GM12878 (cell line): ENCODE results near the gene CELSR1. TPM values are rescaled to one million over a fixed set of nuclear protein-coding genes. Genes with fewer than 3 reads are reported as not detected.

ENCODE experiments used
- ATAC-seq: fragments of 200-7000 bp; cut with Tn5 transposase; 3 replicates; pipeline ENCODE4 v1.9.1; 2020; ENCODE audit warnings: mild to moderate bottlenecking, moderate library complexity
- BruUV-seq: library from RNA; stranded (reverse); fragments of 400-500 nt; replicated peaks from 2 replicates; lab custom pipeline; 2021; lab: Mats Ljungman, UMichigan
- CTCF ChIA-PET: fragments of 300-600 bp; sonication (Branson Sonifier 250); formaldehyde crosslinking; extraction: SDS; loops from one replicate; lab custom pipeline; 2021; ENCODE audit warnings: inconsistent platforms; lab: Yijun Ruan, JAX
- POLR2A ChIA-PET: fragments of 350-600 bp; formaldehyde crosslinking; extraction: SDS; loops from one replicate; lab custom pipeline; 2021; ENCODE audit warnings: inconsistent platforms; lab: Charles Lee
- RAD21 ChIA-PET: fragments of 300-600 bp; sonication (Branson Sonifier 250); formaldehyde crosslinking; loops from one replicate; lab custom pipeline; 2023; ENCODE audit warnings: antibody characterized with exemption; ENCODE audit not compliant: unreplicated experiment; lab: Charles Lee
- SMC1A ChIA-PET: fragments of 300-600 bp; sonication (Branson Sonifier 250); formaldehyde crosslinking; loops from one replicate; lab custom pipeline; 2023; ENCODE audit not compliant: unreplicated experiment, uncharacterized antibody; lab: Charles Lee
- DNase-seq: peaks from one replicate; pipeline ENCODE4 v3.0.0-alpha.2; 2011; ENCODE audit warnings: low read depth, low spot score
- FAIRE-seq: peaks from 3 replicates; lab custom pipeline; 2011; peaks lifted over from hg19 to GRCh38; lab: Jason Lieb, UNC
- H2AFZ ChIP-seq: 2 replicates; pipeline ENCODE4 v1.6.0; 2011; ENCODE audit warnings: low read depth, low read length, control low read depth; ENCODE audit not compliant: control insufficient read depth
- H3K27ac ChIP-seq: 2 replicates; pipeline ENCODE4 v1.5.1; 2011; ENCODE audit warnings: control low read depth; ENCODE audit not compliant: control insufficient read depth, insufficient read depth
- H3K27me3 ChIP-seq, 2 experiments: replicated peaks in 1 of 2; 2 replicates each; pipeline versions ENCODE4 v1.6.0 to v1.6.1; 2011; ENCODE audit warnings: low read length in 1 of 2; ENCODE audit not compliant: control insufficient read depth in 2 of 2, insufficient read depth in 2 of 2
- H3K36me3 ChIP-seq, 2 experiments: 2 replicates each; pipeline ENCODE4 v1.5.1; 2011; ENCODE audit warnings: low read length in 1 of 2; ENCODE audit not compliant: control insufficient read depth in 2 of 2, insufficient read depth in 2 of 2
- H3K4me1 ChIP-seq: 2 replicates; pipeline ENCODE4 v1.6.1; 2011; ENCODE audit warnings: mild to moderate bottlenecking, low read length, moderate library complexity, mixed read lengths; ENCODE audit not compliant: control insufficient read depth, insufficient read depth
- H3K4me2 ChIP-seq: 2 replicates; pipeline ENCODE4 v1.6.0; 2011; ENCODE audit warnings: control low read depth; ENCODE audit not compliant: control insufficient read depth, insufficient read depth
- H3K4me3 ChIP-seq: fragments of 200-600 bp; sonication (generic); 2 replicates; pipeline ENCODE4 v1.5.1; 2016
- H3K79me2 ChIP-seq: 2 replicates; pipeline ENCODE4 v1.6.0; 2011; ENCODE audit warnings: low read length; ENCODE audit not compliant: control insufficient read depth, insufficient read depth
- H3K9ac ChIP-seq: 2 replicates; pipeline ENCODE4 v1.8.0; 2011; ENCODE audit warnings: low read length, control low read depth, mixed read lengths; ENCODE audit not compliant: control insufficient read depth, insufficient read depth
- H3K9me3 ChIP-seq: replicated peaks from 3 replicates; pipeline ENCODE4 v1.5.1; 2011; ENCODE audit warnings: mild to moderate bottlenecking, low read length; ENCODE audit not compliant: control insufficient read depth, insufficient read depth
- H4K20me1 ChIP-seq: 2 replicates; pipeline ENCODE4 v1.6.0; 2011; ENCODE audit not compliant: control insufficient read depth, insufficient read depth
- FOXK2 ChIP-seq: fragments of 450-650 bp; IDR thresholded peaks from 2 replicates; pipeline ENCODE4 v1.6.1; 2017; ENCODE audit warnings: mild to moderate bottlenecking, moderate library complexity
- HDAC2 ChIP-seq: fragments of 200-600 bp; sonication (generic); IDR thresholded peaks from 2 replicates; pipeline ENCODE4 v1.6.1; 2017
- KDM1A ChIP-seq: fragments of 200-600 bp; sonication (generic); IDR thresholded peaks from 2 replicates; pipeline ENCODE4 v1.6.1; 2016; ENCODE audit warnings: borderline replicate concordance
- NR2C2 ChIP-seq: IDR thresholded peaks from 2 replicates; pipeline ENCODE4 v1.6.1; 2011; ENCODE audit warnings: borderline replicate concordance, low read depth; ENCODE audit not compliant: control insufficient read depth, insufficient read length
- PAX8 ChIP-seq: fragments of 450-650 bp; IDR thresholded peaks from 2 replicates; pipeline ENCODE4 v1.6.1; 2017; ENCODE audit warnings: mild to moderate bottlenecking, moderate library complexity
- POLR2AphosphoS2 ChIP-seq: IDR thresholded peaks from 2 replicates; pipeline ENCODE4 v1.6.1; 2011; ENCODE audit warnings: low read depth, mild to moderate bottlenecking, low read length, improper control_type of control experiment, moderate library complexity
- RAD51 ChIP-seq: fragments of 450-650 bp; IDR thresholded peaks from 2 replicates; pipeline ENCODE4 v1.6.1; 2016; ENCODE audit warnings: moderate library complexity, mild to moderate bottlenecking, inconsistent platforms
- TCF7 ChIP-seq: IDR thresholded peaks from 2 replicates; pipeline ENCODE4 v1.6.1; 2014; ENCODE audit warnings: antibody characterized with exemption, borderline replicate concordance
- USF1 ChIP-seq: IDR thresholded peaks from 2 replicates; pipeline ENCODE4 v1.6.1; 2011; ENCODE audit warnings: borderline replicate concordance, low read depth, mild to moderate bottlenecking, moderate library complexity, mixed read lengths, low read length; ENCODE audit not compliant: insufficient read depth; ENCODE audit errors: extremely low read length
- ZBTB40 ChIP-seq: fragments of 450-650 bp; IDR thresholded peaks from 2 replicates; pipeline ENCODE4 v1.6.1; 2016; ENCODE audit warnings: mild to moderate bottlenecking, moderate library complexity, borderline replicate concordance
- ZNF622 ChIP-seq: fragments of 450-650 bp; IDR thresholded peaks from 2 replicates; pipeline ENCODE4 v1.6.1; 2017; ENCODE audit warnings: mild to moderate bottlenecking, inconsistent platforms
- ZZZ3 ChIP-seq: IDR thresholded peaks from 2 replicates; pipeline ENCODE4 v1.6.1; 2011; ENCODE audit warnings: low read depth; ENCODE audit not compliant: control insufficient read depth, insufficient read length
- WGBS: methylation state at CpG from one replicate; pipeline ENCODE4 v1.1.6; 2016; ENCODE audit warnings: low lambda C conversion rate; ENCODE audit not compliant: insufficient replicate concordance, insufficient coverage; ENCODE audit errors: missing lambda C conversion rate; 5-methylcytosine and 5-hydroxymethylcytosine counted together
- in situ Hi-C: fragments of 300-500 bp; cut with MboI; formaldehyde crosslinking; loops from 9 replicates; pipeline ENCODE4 v1.14.3; 2018; ENCODE audit warnings: mixed read lengths
- intact Hi-C: fragments of 100-400 bp; cut with micrococcal nuclease; formaldehyde crosslinking; loops from one replicate; pipeline ENCODE4 v1.14.2; 2022; ENCODE audit not compliant: unreplicated experiment
- polyA plus RNA-seq, 11 experiments: library from polyadenylated mRNA; depleted of rRNA in 4 of 11; unstranded in 6 of 11; stranded (reverse) in 5 of 11; fragments of >200 nt; fragmentation: Nextera tagmentation in 4 of 11; fragmentation: Illumina TruSeq in 1 of 11; extraction: Ambion mirVana in 4 of 11; extraction: Trizol in 1 of 11; gene quantifications; 1 replicate in 1 of 11; 2 replicates in 10 of 11; pipeline versions ENCODE4 v1.2.1 to v1.2.3, GENCODE V29; 2011 to 2016; ENCODE audit warnings: inconsistent platforms in 2 of 11, missing spikeins in 2 of 11, low read depth in 1 of 11
- total RNA-seq, 4 experiments: library from RNA; depleted of rRNA in 3 of 4; stranded (reverse); fragments of >200 nt in 3 of 4; fragmentation: Illumina TruSeq in 1 of 4; extraction: Trizol in 1 of 4; gene quantifications; 2 replicates each; pipeline versions ENCODE4 v1.2.1 to v1.2.3, GENCODE V29; 2013 to 2021

Gene CELSR1
- total and polyA plus RNA-seq, 10 of the 15 experiments (the other 5 are each of a cell fraction or from before 2014, with no cell fraction given): 0.05 to 1.7 (median 0.35) TPM; not detected in 2

- RAD21 ChIA-PET: no interaction called here
- Histone ChIP-seq H2AFZ (no peak overlapping the region), H4K20me1 (no peaks in the 10 kb centered on the region), H3K36me3 (no peaks in the 10 kb centered on the region), H3K4me1 (no peaks in the 10 kb centered on the region), H3K27me3 (no peaks in the 10 kb centered on the region), H3K4me3 (no peak overlapping the region), H3K27ac (no peak overlapping the region), H3K79me2 (no peaks in the 10 kb centered on the region), H3K9ac (no peak overlapping the region), H3K9me3 (no peaks in the 10 kb centered on the region), H3K4me2 (no peak overlapping the region)
- FAIRE-seq (no peak), ATAC-seq (no peak), DNase-seq (no peak)
- SMC1A ChIA-PET: no interaction called here
- POLR2A ChIA-PET: no interaction called here
- BruUV-seq: no TSS peak
- 52% methylated on average over 16 of the region's 16 CpGs for WGBS
- in situ Hi-C loops (no loop called here), intact Hi-C loops (no loop called here)
- TF ChIP-seq RAD51 (no peak), PAX8 (no peak), HDAC2 (no peak), FOXK2 (no peak), TCF7 (no peak), ZBTB40 (no peak), NR2C2 (no peak), ZZZ3 (no peak), KDM1A (no peak), POLR2AphosphoS2 (no peak), USF1 (no peak), ZNF622 (no peak)
- CTCF ChIA-PET: no interaction called here
Measured at GRCh38 chr22:46509416-46510089, 27.9 kb downstream of the CELSR1 start.
